NB4 (cell line): ENCODE results near the gene ABCB8.
A peak's percentile ranks its signal among the peaks of the same experiment; 100 is the strongest.

Experiments used
- CTCF ChIP-seq: IDR thresholded peaks from one replicate; pipeline ENCODE4 v1.5.1; 2012; ENCODE audit warnings: low read depth, low read length
- POLR2A ChIP-seq: IDR thresholded peaks from 2 replicates; pipeline ENCODE4 v1.6.1; 2011; ENCODE audit warnings: mild to moderate bottlenecking; ENCODE audit not compliant: insufficient read length; ENCODE audit errors: extremely low read depth

- TF ChIP-seq CTCF (no peak), POLR2A (peak; percentile 86)
Measured at GRCh38 chr7:151080522-151081169, 52.4 kb downstream of the ABCB8 start, which contains the start of gene FASTK.
